Endothelial cell of hepatic sinusoid (primary cell): Measurements from ENCODE around the gene CYB5R2.
"Not testable (repeated sequence)": the region's sequence is repeated elsewhere in the genome, so short reads cannot be mapped to it uniquely, and the experiment has no call there.

Experiments
- in situ Hi-C: cut with HindIII; loops from 2 replicates; pipeline ENCODE4 v1.10.0; 2017; ENCODE audit warnings: low sequenced_read_pairs

The CYB5R2 gene

DNA sequence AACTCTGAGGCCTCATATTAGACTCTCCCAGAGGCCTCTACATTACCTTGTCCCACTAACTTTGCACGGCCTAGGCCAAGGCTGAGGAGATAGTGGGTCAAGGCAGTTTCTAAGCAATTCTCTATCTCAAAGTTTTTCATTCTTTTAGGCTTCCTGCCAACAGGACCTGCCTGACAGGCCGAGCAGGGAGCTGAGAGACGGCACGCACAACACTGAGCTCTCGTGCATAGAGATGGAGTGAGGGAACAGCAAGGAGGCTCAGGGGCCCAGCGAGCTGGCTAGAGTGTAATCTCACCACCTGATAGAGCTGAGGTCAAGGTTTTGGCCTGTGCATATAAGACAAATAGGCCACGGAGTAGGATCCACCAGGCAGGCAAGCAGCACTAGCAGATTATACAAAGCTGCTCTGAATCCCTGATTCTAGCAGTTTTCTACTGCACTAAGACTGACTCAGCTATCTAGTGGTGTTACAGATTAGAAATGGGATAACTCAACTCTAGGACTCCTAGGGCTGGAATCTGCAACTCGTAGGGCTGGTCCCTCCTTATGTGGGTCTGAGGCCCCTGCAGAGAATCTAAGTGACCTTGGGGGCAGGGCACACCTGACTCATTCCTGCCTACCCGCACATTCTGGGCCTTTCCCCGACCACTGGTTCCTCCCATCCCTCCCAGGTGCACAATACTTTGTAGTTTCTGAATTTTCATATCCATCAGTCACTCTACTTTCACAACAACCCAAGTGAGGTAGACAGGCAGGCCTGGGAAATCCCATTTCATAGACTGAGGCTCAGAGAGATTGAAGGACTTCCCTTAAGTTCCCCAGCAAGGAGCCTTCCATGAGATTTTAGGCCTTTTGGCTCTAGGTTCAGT is 1.7 kb downstream of the CYB5R2 start:
- in situ Hi-C loops: no loop called here

DNA sequence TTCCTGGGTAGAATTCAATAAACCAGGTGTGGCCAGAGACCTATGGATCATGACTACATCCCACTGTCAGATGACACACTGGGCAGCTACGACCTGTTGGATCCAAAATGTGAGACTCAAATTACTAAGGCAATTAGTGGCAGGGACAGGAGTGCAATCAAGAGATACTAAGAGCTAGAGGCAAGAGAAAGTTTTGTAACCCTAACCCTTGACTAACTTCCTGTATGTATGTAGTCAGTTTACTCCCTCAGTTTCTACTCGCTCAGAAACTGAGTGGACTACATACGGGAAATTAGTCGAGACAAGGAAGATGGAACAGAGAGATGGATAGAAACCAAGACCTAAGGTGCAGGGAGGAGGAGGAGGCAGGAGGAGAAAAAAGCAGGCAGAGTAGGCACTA is 2.7 kb downstream of the CYB5R2 start:
- in situ Hi-C loops: no loop called here

DNA sequence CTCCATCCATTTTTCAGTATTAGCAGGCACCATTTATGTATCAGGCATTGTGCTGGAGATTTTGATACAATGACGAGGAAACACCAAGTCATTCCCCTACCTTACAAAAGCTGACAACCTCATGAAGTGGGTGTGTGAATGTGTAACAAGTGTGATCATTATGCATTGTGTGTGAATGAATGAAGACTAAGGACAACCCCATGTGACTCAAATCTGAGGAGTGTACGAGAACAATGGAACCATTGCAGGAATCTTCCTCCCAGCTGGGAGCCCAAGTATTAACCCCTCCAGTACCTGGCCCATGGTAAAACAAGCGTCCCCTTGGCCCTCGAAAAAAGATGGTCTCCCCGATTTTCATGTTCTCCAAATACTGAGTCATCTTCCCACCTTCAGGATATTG is 4.4 kb downstream of the CYB5R2 start:
- in situ Hi-C loops: no loop called here

DNA sequence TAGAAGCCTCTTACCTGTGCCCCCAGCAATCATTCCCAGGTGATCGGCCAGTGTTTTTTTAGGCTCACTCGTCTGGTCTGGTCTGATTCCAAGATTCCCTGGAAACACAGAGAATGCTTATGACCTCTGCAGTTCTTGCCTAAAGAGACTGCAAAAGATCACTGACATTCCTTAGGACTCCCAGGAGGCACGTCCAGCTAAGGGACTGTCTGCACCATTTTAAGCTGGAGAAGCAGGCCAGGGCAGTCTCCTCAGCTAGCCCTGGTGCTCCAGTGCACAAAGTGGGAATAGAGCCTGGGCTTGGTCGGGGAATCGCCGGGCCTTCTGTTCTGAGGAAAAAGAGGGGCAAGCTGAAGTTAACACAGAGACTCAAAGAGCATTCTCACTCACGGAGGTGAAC is 4.8 kb downstream of the CYB5R2 start:
- in situ Hi-C loops: no loop called here

DNA sequence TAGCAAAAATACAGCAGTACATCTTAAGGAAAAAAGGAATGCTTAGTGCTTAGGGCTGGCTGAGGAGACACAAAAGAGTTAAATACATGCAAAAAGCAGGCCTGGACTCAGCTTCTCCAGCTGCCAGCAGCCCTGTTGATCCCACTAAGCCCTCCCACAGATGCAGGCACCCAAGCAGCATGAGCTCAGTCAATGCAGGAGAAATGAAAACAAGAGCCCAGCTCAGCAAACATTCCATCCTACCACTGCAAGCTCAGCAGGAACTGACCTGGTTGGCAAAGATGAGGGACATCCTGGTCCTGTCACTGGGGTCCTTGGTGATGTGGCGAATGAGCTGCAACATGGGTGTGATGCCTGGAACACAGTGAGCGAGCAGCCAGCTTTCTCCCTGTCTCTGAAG is 5.8 kb downstream of the CYB5R2 start:
- in situ Hi-C loops: no loop called here

DNA sequence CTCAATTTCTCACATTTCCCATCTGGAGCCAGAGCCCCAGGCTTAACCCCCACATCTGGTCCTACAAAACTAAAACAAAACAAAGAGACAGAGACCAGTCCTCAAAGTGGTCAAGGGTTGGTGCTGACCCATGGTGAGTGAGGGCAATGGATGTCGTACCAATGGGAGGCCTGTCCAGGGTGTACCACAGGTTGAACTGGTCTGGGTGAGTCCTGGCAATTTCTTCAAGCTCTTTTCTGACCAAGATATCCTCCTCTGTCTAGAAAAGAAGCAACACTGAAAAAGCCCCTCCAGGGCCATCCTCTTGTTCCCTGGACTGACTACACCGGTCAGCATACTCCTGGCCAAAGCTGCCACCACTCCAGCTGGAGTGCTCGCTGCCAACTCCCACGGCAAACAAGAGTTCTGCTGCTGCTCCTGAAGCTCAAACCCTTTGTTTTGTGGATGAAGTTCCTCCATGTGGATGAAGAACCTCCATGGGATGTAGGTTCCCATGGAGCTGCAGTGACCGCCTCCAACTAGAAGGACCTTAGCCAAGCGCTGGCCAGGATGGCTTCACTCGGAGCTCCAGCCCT is 6.9 kb downstream of the CYB5R2 start:
- in situ Hi-C loops: no loop called here

DNA sequence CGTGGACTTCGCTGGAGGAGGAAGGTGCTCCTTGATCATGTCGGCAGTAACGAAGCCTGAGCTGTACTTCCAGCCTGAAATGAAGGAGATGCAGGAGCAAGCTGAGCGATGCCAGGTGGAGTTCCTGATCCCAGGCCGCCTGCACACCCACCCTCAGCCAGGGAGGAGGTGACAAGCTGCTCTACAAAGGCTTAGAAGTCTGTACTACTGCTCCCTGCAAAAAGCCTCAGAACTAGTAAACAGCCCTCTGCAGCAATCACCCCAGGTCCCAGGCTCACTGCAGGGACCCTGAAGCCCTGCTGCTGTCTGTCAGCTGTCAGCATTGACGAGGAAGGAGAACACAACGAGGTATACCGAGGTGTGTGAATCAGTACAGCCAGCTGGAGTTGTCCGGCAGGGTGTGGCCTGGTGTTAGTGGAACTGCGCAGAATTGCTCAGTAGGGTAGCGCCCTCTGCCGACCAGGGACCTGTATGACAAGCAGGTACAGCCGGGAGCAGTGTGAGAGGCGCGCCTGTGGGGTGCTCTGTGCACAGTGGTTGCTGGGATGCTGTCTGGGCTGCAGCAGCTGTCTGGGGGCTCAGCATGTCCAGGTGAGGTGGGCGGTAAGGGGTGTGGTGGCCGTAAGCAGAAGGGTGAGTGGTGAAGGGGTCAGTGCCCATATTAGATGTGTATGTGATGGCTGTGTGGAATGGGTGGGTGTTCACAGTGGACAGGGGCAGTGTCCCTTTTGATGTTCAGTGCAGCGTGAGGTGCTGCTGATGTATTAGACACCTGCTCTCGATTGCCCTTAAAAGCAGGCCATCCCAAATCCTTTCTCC is 7.6 kb downstream of the CYB5R2 start:
- in situ Hi-C loops: no loop called here

DNA sequence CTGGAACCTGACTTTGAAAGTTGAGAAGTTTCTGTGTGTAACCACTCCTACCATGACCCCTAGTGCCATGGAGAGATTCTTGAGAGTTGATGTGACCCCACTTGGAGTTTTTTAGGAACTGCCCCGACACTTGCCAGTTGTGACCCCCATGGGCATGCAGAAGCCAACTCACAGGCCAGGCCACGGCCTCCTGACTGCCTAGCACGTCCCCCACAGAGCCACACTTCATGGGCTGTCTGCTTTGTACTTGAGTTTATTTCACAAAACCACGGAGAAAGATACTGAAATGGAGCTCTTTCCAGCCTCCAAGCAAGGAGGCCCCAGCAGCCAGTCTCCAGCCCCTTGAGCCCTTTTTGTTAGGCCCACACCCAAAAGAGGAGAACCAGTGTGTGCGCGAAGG is 8.4 kb downstream of the CYB5R2 start:
- in situ Hi-C loops: no loop called here

DNA sequence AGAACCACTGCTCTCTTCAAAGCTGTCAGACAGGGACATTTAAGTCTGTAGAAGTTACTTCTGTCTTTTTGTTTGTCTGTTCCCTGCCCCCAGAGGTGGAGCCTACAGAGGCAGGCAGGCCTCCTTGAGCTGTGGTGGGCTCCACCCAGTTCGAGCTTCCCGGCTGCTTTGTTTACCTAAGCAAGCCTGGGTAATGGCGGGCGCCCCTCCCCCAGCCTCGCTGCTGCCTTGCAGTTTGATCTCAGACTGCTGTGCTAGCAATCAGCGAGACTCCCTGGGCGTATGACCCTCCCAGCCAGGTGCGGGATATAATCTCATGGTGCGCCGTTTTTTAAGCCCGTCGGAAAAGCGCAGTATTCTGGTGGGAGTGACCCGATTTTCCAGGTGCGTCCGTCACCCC is 9.8 kb downstream of the CYB5R2 start:
- in situ Hi-C loops: not testable (repeated sequence)

DNA sequence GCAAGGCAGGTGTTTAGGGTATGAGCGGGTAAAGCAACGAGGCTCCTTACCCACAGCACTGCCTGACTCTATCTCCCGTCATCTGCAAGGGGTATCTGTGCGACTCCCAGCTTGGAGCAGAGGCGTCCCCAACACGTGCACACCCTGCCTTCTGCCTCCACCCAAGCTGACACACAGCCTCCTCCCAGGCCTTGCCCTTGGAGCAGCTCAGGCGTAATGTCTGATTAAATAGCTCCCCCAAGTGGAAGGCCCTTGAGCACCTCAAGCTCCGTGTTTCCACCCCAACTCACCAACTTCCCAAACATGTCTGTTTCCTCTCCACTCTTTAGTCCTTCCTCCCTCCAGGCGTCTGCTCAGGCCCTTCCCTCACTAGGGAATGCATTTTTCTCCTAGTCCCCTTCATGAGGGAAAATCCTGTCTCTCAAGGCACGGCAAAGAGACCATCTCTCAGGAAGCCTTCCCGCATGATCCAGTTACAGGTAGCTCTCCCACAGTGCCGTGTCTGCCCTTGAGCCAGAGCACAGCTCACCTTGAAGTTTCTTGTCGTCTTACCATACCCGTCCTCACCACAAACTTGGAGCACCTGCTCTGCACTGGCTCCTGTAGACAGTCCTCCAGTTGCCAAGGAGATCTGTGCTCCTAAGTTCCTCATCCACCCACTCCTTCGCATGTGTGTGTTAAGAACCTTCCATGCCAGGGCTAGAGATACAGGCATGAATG is 15.8 kb downstream of the CYB5R2 start:
- in situ Hi-C loops: no loop called here

DNA sequence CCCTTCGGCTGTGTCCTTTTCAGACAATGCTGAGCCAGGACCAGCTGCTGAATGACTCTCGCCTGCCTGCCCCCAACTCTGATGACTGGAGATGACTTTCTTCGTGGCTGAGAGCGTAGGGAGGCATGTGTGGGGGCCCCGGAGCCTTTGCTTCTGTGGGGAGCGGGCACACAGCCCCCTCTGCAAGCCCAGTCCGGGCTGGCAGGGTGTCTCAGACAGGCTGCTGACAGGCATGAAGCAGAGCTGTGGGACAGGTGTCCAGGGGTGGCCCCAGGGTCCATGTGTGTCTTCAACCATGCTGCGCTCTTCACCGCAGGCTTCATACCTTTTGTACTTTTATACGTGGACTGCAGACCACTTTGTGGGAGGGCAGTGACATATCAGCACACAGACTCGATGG is 16.6 kb downstream of the CYB5R2 start:
- in situ Hi-C loops: no loop called here

DNA sequence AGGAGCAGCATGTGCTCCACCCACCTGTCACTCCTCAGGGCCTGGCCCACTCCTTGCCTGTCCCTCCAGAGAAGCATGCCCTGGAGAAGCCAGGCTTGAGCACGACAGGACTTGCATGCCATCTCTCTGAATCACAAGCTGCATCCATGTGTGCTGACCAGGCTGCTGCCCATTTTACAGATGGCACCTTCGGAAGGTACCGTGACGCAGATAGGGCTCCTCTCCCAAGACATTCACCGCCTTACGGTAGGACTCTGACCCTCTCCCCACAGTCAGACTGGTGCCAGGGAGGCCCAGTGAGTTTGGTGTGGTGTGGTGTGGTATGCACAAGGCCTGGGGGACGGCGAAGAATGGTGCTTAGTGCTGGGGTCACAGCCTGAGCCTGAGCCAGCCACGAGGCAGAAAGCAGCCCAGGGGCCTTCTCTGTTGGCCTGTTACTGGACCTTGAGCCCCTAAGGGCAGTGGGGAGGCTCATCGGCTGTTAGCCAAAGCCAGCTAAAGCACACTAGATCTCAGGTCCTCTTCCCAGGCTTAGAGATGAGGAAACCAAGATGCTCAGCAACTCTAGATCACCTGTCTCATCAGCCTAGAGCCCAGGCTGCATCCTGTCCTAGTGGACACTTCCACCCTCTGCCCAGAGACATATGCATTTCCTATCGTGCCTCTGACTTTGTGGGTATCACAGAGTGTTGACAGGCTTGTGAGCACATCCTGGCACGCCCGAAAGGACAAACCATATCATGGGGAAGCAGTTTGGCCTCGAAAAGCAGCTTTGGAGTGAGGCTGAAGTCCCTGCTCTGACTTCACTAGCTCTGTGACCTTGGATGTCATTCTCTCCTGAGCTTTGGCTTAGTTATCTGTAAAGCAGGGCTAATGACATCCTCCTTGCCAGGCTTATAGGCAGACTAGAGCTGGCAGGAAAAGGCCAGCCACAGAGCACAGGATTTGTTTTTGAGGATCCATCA is 17.8 kb downstream of the CYB5R2 start:
- in situ Hi-C loops: no loop called here

DNA sequence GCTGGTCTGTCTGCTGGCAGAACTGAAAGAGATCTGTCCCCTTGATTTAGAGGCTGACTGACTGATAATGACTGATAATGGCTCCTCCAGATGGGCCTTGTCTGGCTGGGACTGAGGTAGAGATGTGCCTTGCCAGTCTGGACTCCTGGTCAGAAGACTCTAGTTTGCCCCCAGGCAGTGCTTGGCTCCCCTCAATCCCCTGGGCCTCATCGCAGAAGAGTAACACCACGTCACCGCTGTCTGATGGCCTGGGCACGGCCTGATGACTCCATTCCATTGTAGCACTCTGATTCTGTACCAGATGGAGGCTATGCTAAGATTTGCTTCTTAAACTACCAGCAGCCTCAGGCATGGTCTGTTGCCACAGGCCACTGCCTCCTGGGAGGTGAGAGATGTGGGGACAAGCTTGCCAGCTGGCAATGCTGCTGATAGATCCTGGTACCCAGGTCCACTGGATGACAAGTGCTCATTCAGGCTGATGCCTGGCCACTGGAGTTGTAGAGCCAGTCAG is 19.1 kb downstream of the CYB5R2 start:
- in situ Hi-C loops: no loop called here

DNA sequence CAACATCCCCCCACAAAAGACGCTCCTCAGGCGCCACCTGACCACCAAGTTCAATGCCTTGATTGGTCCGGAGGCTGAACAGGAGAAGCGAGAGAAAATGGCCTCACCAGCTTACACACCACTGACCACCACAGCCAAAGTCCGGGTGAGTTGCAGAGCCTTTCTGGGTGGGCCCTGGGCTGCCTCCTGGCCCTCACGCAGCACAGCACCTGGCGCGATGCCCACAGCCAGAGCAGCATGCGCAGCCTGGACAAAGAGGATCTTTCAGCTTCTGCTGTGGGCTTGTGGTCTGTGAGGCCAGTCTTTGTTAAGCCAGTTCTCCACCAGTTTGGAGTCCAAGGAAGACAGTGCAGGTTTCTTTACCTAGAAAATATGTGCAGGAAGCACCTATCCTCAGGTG is 21.6 kb downstream of the CYB5R2 start:
- in situ Hi-C loops: no loop called here

DNA sequence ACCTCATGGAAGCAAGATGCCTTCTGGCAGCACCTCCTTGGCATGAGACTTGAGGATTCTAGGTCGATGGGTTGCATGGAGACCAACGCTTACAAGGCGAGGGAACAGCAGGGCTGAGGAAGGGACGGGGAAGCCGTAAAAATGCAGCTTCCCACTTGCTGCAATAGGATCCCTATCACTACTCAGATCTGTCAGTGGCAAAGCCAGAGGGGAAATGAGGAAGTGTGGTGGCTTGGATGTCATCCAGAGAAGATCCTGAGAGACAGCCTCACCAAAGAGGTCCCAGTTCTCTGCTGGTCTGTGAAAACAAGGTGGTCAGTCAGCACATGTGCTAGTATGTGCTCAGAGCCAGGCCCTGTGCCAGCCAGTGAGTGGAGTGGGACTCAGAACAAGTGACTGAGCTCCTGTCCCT is 22.2 kb downstream of the CYB5R2 start:
- in situ Hi-C loops: no loop called here

DNA sequence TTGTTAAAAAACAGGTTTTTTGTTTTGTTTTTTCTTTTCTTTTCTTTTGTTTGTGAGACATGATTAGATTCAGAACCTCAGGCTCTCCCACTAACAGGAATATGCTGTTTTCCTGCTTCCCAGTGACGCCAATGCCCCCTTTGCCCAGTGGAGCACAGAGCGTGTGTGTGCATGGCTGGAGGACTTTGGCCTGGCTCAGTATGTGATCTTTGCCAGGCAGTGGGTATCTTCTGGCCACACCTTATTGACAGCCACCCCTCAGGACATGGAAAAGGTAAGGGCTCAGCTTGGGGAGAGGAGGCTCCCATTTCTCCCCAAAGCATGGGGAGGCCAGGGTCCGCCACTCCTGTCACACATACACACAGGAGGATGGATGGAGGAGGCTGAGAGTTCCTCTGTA is 25.0 kb downstream of the CYB5R2 start:
- in situ Hi-C loops: no loop called here

DNA sequence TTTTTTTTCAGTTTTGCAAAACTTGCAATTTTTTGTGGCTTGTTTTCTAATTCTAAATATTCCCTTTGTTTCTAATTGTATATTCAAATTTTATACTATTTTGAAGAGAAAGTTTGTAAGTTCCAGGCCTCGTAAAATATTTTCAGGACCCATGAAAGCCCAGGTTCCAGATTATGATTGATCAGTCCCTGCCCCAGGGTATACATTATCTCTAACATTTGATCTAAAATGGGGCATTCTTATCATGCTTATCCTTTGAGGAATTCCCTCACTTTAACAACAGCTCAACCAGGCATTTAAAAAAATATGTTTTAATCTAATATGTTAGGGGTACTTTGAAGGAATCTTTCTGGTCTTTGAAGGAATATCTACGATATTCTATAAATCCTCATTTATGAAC is 26.4 kb downstream of the CYB5R2 start:
- in situ Hi-C loops: no loop called here

DNA sequence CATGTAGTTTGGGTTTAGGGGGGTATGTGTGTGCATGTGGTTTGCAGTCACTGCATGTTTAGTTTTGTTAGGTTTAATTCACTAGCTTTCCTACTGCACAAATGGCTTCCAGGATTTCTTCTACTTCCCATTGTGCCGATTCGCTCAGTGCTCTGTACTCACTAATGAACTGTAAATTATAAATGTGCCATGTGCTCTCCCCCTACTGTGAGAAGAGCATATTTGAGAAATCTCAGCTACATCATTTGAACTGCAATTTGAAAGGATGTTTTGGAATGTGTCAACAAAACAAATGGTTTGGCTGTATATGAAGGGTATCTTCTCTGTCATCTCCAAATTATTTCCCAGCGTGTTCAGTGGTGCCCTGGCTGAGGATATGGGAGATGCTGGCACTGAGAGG is 28.1 kb downstream of the CYB5R2 start:
- in situ Hi-C loops: no loop called here

DNA sequence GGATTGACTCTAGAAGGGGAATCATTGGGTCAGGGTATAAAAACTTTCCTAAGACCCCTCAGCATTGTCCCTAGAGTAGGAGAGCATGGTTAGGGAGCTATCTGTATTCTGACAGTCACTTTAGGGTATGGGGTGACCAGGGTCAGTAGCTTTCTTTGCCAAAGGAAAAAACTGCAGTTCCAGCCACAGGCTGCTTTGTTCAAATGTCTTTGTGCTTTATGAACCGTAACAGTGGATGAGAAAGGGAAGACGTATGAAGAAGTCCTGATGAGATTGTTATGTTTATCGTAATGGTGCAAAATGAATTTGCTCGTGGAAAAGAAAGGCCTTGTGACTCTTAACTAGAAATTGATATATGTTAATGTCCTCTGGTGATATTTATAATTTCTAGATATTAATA is 30.0 kb downstream of the CYB5R2 start:
- in situ Hi-C loops: no loop called here

DNA sequence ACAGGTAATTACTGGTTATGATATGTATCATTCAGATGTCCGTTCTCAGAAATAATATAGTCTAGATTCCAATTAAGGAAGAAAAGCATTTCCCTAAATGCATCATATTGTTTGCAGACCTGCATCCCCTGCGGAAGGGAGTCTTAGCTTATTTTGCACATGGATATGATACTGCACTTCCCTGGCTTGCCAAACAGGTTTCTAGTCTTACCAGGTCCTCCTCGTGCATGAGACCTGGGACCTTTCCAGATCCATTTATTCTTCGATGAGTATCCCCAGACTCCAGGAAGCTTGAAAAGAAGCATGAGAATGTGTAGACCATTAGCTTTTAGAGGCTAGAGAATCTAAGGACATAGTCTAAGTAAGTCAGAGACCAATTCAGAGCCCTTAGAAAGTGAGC is 30.6 kb downstream of the CYB5R2 start:
- in situ Hi-C loops: no loop called here
